GM23248 (cell line): ENCODE results near the gene PSMD5. TPM values are rescaled to one million over a fixed set of nuclear protein-coding genes. Genes with fewer than 3 reads are reported as not detected.

Source experiments
- DNase-seq: peaks from one replicate; pipeline ENCODE4 v3.0.0-alpha.2; 2015
- H2AFZ ChIP-seq: fragments of 200-600 bp; sonication (generic); 2 replicates; pipeline ENCODE4 v1.6.1; 2016; ENCODE audit warnings: antibody characterized with exemption
- H3F3A ChIP-seq: fragments of 200-600 bp; sonication (generic); 2 replicates; pipeline ENCODE4 v1.6.1; 2016; ENCODE audit warnings: mild to moderate bottlenecking, antibody characterized with exemption, mixed run types; ENCODE audit not compliant: insufficient read depth
- H3K27ac ChIP-seq: fragments of 200-600 bp; sonication (generic); 2 replicates; pipeline ENCODE4 v1.5.1; 2016; ENCODE audit warnings: mild to moderate bottlenecking
- H3K27me3 ChIP-seq: fragments of 200-600 bp; sonication (generic); replicated peaks from 2 replicates; pipeline ENCODE4 v1.6.1; 2016; ENCODE audit warnings: mild to moderate bottlenecking; ENCODE audit not compliant: insufficient read depth
- H3K36me3 ChIP-seq: fragments of 200-600 bp; sonication (generic); 2 replicates; pipeline ENCODE4 v1.6.1; 2016; ENCODE audit warnings: low read depth, mild to moderate bottlenecking
- H3K4me1 ChIP-seq: fragments of 200-600 bp; sonication (generic); 2 replicates; pipeline ENCODE4 v1.6.1; 2016; ENCODE audit warnings: mild to moderate bottlenecking; ENCODE audit not compliant: insufficient read depth
- H3K4me2 ChIP-seq: fragments of 200-600 bp; sonication (generic); one replicate; pipeline ENCODE4 v1.6.1; 2016; ENCODE audit warnings: mild to moderate bottlenecking; ENCODE audit not compliant: unreplicated experiment
- H3K4me3 ChIP-seq: fragments of 200-600 bp; sonication (generic); 2 replicates; pipeline ENCODE4 v1.5.1; 2016; ENCODE audit warnings: mild to moderate bottlenecking
- H3K79me2 ChIP-seq: fragments of 200-600 bp; sonication (generic); 2 replicates; pipeline ENCODE4 v1.6.1; 2016; ENCODE audit warnings: mild to moderate bottlenecking; ENCODE audit not compliant: insufficient read depth
- H3K9ac ChIP-seq: fragments of 200-600 bp; sonication (generic); 2 replicates; pipeline ENCODE4 v1.6.1; 2016; ENCODE audit warnings: mild to moderate bottlenecking
- H3K9me2 ChIP-seq: fragments of 200-600 bp; sonication (generic); 2 replicates; pipeline ENCODE4 v1.6.1; 2016; ENCODE audit warnings: mixed run types, mild to moderate bottlenecking, moderate library complexity; ENCODE audit not compliant: insufficient read depth
- H3K9me3 ChIP-seq: fragments of 200-600 bp; sonication (generic); one replicate; pipeline ENCODE4 v1.6.1; 2017; ENCODE audit warnings: low read depth
- H4K20me1 ChIP-seq: fragments of 200-600 bp; sonication (generic); 2 replicates; pipeline ENCODE4 v1.6.0; 2016; ENCODE audit not compliant: insufficient read depth
- EZH2 ChIP-seq: fragments of 200-600 bp; sonication (generic); IDR thresholded peaks from 2 replicates; pipeline ENCODE4 v1.6.1; 2018; ENCODE audit warnings: antibody characterized with exemption, mild to moderate bottlenecking; ENCODE audit not compliant: insufficient read depth, poor library complexity, severe bottlenecking
- EZH2phosphoT487 ChIP-seq: fragments of 200-600 bp; sonication (generic); IDR thresholded peaks from 2 replicates; pipeline ENCODE4 v1.6.1; 2018; ENCODE audit warnings: antibody characterized with exemption, moderate library complexity, mild to moderate bottlenecking, low read depth; ENCODE audit not compliant: insufficient read depth
- WGBS, 2 experiments: methylation state at CpG; one replicate each; pipeline ENCODE4 v1.1.6; 2015 to 2017; ENCODE audit warnings: low lambda C conversion rate in 2 of 2, low coverage in 1 of 2; ENCODE audit errors: missing lambda C conversion rate in 2 of 2; 5-methylcytosine and 5-hydroxymethylcytosine counted together
- in situ Hi-C: fragments of 300-500 bp; cut with MboI; formaldehyde crosslinking; loops from 2 replicates; pipeline ENCODE4 v1.15.0; 2020
- polyA plus RNA-seq: library from polyadenylated mRNA; unstranded; fragments of >200 nt; fragmentation: Nextera tagmentation; extraction: Ambion mirVana; gene quantifications from 2 replicates; pipeline ENCODE4 v1.2.1, GENCODE V29; 2016
- total RNA-seq: library from RNA; depleted of rRNA; stranded (reverse); fragments of >200 nt; shearing (Covaris generic); gene quantifications from 2 replicates; pipeline ENCODE4 v1.2.3, GENCODE V29; 2014

PSMD5 gene
- total and polyA plus RNA-seq, 2 experiments from 2014 or later: 37.2 to 43.3 TPM

DNA sequence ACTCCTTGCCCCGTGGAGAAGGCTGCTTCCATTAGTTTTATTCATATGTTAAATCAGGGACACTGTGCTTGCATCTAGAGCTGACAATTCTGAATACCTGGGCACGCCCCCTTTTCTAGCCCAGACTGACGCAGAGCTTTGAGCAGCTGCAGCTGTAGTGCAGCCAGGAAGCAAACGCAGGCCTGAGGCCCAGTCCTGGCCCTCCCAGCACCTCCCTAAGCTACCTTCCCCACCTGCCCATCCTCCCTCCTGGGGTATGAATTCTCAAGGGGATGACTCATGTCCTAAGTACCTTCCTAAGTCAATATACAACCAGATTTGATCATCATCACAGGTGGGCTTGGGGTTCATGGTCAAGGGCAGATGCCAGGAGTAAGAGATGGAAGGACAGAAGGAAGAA is 30.8 kb upstream of the PSMD5 start:
- no peaks in the 10 kb centered on the region; the same call in 1 of the 2 replicates for H3K36me3 ChIP-seq
- DNase-seq: no peak
- in situ Hi-C loops: no loop called here
- H2AFZ ChIP-seq: no peak overlapping the region
- no peaks in the 10 kb centered on the region for H3K9me3 ChIP-seq
- peaks cover 3% of the 10 kb centered on the region; the same call in 1 of the 2 replicates for H3K4me1 ChIP-seq
- H3K4me2 ChIP-seq: no peak overlapping the region
- no peaks in the 10 kb centered on the region for H3K79me2 ChIP-seq
- H4K20me1 ChIP-seq: no peaks in the 10 kb centered on the region
- H3F3A ChIP-seq: no peaks in the 10 kb centered on the region
- 77 to 81% methylated on average over 4 of the region's 4 CpGs for WGBS, 2 experiments
- H3K9me2 ChIP-seq: no peaks in the 10 kb centered on the region
- TF ChIP-seq EZH2 (no peak), EZH2phosphoT487 (no peak)
- H3K27ac ChIP-seq: no peak overlapping the region
- H3K27me3 ChIP-seq: no peaks in the 10 kb centered on the region
- H3K4me3 ChIP-seq: no peak overlapping the region
- H3K9ac ChIP-seq: no peak overlapping the region

DNA sequence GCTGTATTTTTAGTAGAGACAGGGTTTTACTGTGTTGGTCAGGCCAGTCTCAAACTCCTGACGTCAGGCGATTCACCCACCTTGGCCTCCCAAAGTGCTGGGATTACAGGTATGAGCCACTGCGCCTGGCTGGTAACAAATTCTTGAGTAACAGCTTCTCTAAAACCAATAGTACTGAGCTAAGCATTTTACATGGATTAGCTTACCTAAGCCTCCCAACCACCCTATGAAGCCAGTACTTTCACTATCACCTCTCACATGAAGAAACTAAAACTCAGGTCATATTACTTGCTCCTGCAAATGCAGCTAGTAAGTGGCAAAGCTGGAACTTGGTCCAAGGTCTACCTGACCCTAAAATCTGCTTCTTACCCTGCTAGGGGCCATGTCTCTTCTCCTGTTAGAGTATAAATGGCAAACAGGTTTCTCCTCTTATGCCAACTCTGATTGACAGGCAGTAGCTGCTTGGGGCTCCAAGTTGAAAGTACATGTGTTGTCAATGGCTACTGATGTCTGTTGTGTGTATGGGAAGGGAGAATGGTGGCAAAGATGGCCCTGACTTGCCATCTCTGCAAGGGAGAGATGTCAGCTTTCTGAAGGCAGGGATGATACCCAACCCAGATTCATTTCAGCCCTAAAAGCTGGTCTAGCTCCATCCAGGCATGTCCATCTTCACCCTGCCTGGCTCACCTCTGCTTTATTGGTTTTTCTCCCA is 30.2 kb upstream of the PSMD5 start:
- in situ Hi-C loops: no loop called here

DNA sequence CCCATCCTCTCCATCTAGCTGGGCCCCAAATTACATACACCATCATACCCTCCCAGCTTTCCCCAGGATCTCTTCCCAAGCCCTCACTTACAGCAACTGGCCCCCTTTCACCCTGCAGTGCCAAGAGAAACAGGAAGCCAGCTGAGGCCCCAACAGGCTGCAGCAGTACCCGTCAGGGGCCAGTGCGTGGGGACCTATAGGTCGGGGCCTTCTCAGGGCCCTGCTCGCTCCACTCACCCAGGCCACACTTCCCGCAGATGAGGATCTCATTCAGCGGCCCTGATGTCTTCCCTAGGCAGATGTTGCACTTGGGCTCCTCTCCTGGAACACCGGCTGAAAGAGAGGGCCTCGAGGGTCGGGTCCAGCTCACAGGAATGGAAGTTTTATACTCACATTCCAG is 27.5 kb upstream of the PSMD5 start:
- Histone ChIP-seq H2AFZ (no peak overlapping the region), H3K9ac (no peak overlapping the region), H3K27me3 (no peaks in the 10 kb centered on the region), H3K4me2 (no peak overlapping the region), H3K27ac (no peak overlapping the region), H3F3A (peaks cover 4% of the 10 kb centered on the region; the same call in 1 of the 2 replicates), H3K79me2 (no peaks in the 10 kb centered on the region), H3K4me1 (peaks cover 3% of the 10 kb centered on the region; the same call in 1 of the 2 replicates), H3K9me2 (no peaks in the 10 kb centered on the region), H3K36me3 (no peaks in the 10 kb centered on the region; the same call in 1 of the 2 replicates), H4K20me1 (no peaks in the 10 kb centered on the region), H3K4me3 (no peak overlapping the region), H3K9me3 (no peaks in the 10 kb centered on the region)
- in situ Hi-C loops: no loop called here
- WGBS, 2 experiments: 84 to 91% methylated on average over 9 of the region's 9 CpGs
- TF ChIP-seq EZH2 (no peak), EZH2phosphoT487 (no peak)
- DNase-seq: no peak

More for the DNA sequence above, 30.2 kb upstream of the PSMD5 start:
- DNase-seq: no peak
- peaks cover 4% of the 10 kb centered on the region; the same call in 1 of the 2 replicates for H3F3A ChIP-seq
- H3K36me3 ChIP-seq: no peaks in the 10 kb centered on the region; the same call in 1 of the 2 replicates
- H3K4me1 ChIP-seq: peaks cover 3% of the 10 kb centered on the region; the same call in 1 of the 2 replicates
- H3K9me3 ChIP-seq: no peaks in the 10 kb centered on the region
- no peak overlapping the region for H2AFZ ChIP-seq
- no peaks in the 10 kb centered on the region for H3K79me2 ChIP-seq
- H3K4me2 ChIP-seq: no peak overlapping the region
- TF ChIP-seq EZH2 (no peak), EZH2phosphoT487 (no peak)
- 91 to 92% methylated on average over 3 of the region's 3 CpGs for WGBS, 2 experiments
- H3K9me2 ChIP-seq: no peaks in the 10 kb centered on the region
- no peak overlapping the region for H3K9ac ChIP-seq
- H4K20me1 ChIP-seq: no peaks in the 10 kb centered on the region
- H3K4me3 ChIP-seq: no peak overlapping the region
- H3K27me3 ChIP-seq: no peaks in the 10 kb centered on the region
- no peak overlapping the region for H3K27ac ChIP-seq

DNA sequence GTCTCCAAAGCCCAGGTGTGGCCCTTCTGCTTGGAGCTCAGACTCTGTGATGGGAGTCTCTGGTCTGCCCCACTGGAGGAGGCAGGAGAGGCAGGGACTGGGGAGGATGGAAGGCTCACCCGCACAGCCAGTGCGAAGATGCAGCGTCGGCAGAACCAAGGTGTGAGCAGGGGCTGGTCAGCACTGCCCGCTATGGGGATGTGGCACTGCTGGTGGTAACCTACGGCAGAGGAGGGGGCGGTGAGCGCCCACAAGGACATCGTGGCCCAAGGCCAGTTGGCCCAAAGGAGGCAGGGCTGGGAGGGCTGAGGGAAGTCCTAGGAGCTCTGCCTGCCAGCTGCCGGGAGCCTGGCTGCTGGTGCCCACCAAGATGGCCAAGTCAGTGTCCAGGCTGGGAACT is 27.0 kb upstream of the PSMD5 start:
- Histone ChIP-seq H3K27me3 (no peaks in the 10 kb centered on the region), H3K79me2 (no peaks in the 10 kb centered on the region), H3K9me2 (no peaks in the 10 kb centered on the region), H3K4me1 (peaks cover 3% of the 10 kb centered on the region; the same call in 1 of the 2 replicates), H3K9me3 (no peaks in the 10 kb centered on the region), H3F3A (peaks cover 4% of the 10 kb centered on the region; the same call in 1 of the 2 replicates), H3K4me3 (no peak overlapping the region), H4K20me1 (no peaks in the 10 kb centered on the region), H3K36me3 (no peaks in the 10 kb centered on the region; the same call in 1 of the 2 replicates), H3K4me2 (no peak overlapping the region), H3K9ac (peak overlapping the region; percentile 78; the same call in 1 of the 2 replicates), H3K27ac (no peak overlapping the region), H2AFZ (peak overlapping the region; percentile 90; the same call in 1 of the 2 replicates)
- in situ Hi-C loops: no loop called here
- no peak for DNase-seq
- TF ChIP-seq EZH2phosphoT487: no peak
- TF ChIP-seq EZH2: no peak
- WGBS, 2 experiments: 96% methylated on average over 10 of the region's 10 CpGs
